NCI-H1694 treated with DMSO at 0.1 percent for 48 hours (cell line): ENCODE data around the gene PRICKLE1.

Experiments used
- DNase-seq: peaks from one replicate; lab custom pipeline; 2025; lab: John Stamatoyannopoulos, UW

PRICKLE1 gene

GRCh38 chr12:42589465-42590329 lies at the start of gene PRICKLE1:
TSS of gene PRICKLE1 (minus strand) at chr12:42589746. CDS start at chr12:42472516, 117,230 bp downstream.
- no peak for DNase-seq

- DNase-seq, result no peak
These were observed 49.2 kb upstream of the PRICKLE1 start for GRCh38 chr12:42638697-42639096.

- no peak for DNase-seq
These were observed 48.5 kb upstream of the PRICKLE1 start for GRCh38 chr12:42638011-42638410.

- no peak for DNase-seq
These were observed 47.4 kb upstream of the PRICKLE1 start for GRCh38 chr12:42636993-42637392.

GRCh38 chr12:42633594-42633993 lies 44.0 kb upstream of the PRICKLE1 start:
- DNase-seq, result no peak

GRCh38 chr12:42631513-42631912 lies 42.0 kb upstream of the PRICKLE1 start:
- DNase-seq, result no peak

GRCh38 chr12:42630314-42630713 lies 40.8 kb upstream of the PRICKLE1 start:
- DNase-seq, result no peak

- DNase-seq, result no peak
These were observed 37.6 kb upstream of the PRICKLE1 start for GRCh38 chr12:42627151-42627550.

GRCh38 chr12:42625611-42626010 lies 36.1 kb upstream of the PRICKLE1 start:
- DNase-seq, result no peak

GRCh38 chr12:42617622-42618021 lies 28.1 kb upstream of the PRICKLE1 start:
- no peak for DNase-seq

- no peak for DNase-seq
These were observed 25.5 kb upstream of the PRICKLE1 start for GRCh38 chr12:42615006-42615405.

GRCh38 chr12:42612231-42612613 lies 22.7 kb upstream of the PRICKLE1 start:
- no peak for DNase-seq

- no peak for DNase-seq
These were observed 22.2 kb upstream of the PRICKLE1 start for GRCh38 chr12:42611571-42612230.

- DNase-seq, result no peak
These were observed 20.1 kb upstream of the PRICKLE1 start for GRCh38 chr12:42609605-42610004.

GRCh38 chr12:42608196-42608825 lies 18.8 kb upstream of the PRICKLE1 start:
- DNase-seq, result no peak

GRCh38 chr12:42607584-42608058 lies 18.1 kb upstream of the PRICKLE1 start:
- DNase-seq, result no peak

GRCh38 chr12:42606471-42606870 lies 16.9 kb upstream of the PRICKLE1 start:
- DNase-seq, result no peak

GRCh38 chr12:42605685-42606084 lies 16.1 kb upstream of the PRICKLE1 start:
- DNase-seq, result no peak

GRCh38 chr12:42603246-42603990 lies 13.9 kb upstream of the PRICKLE1 start:
- no peak for DNase-seq

- no peak for DNase-seq
These were observed 4.3 kb upstream of the PRICKLE1 start for GRCh38 chr12:42593874-42594273.

GRCh38 chr12:42590330-42590934 lies 886 bp upstream of the PRICKLE1 start:
- DNase-seq, result no peak
